Measurements from ENCODE around the gene SETD3.

The SETD3 gene

GRCh38 chr14:99397698-99398097, 83.0 kb downstream of the SETD3 start:
- H3K27ac ChIP-seq: no peak overlapping the region
- no peak for TF ChIP-seq CTCF (conservative IDR thresholded peaks at IDR 0.05)
- no peak for TF ChIP-seq ZFX (IDR thresholded peaks at IDR 0.05)

- TF ChIP-seq ZFX (IDR thresholded peaks at IDR 0.05) (no peak), CTCF (conservative IDR thresholded peaks at IDR 0.05) (no peak)
- H3K27ac ChIP-seq: no peak overlapping the region
These were observed 84.6 kb downstream of the SETD3 start for GRCh38 chr14:99395909-99396530.

- no peak overlapping the region for H3K27ac ChIP-seq
- no peak for TF ChIP-seq ZFX (IDR thresholded peaks at IDR 0.05)
- TF ChIP-seq CTCF (conservative IDR thresholded peaks at IDR 0.05): no peak
These were observed 86.0 kb downstream of the SETD3 start for GRCh38 chr14:99394602-99395156.

- no peak overlapping the region for H3K27ac ChIP-seq
- TF ChIP-seq CTCF (conservative IDR thresholded peaks at IDR 0.05) (peak; percentile 96), ZFX (IDR thresholded peaks at IDR 0.05) (no peak)
These were observed 87.5 kb downstream of the SETD3 start for GRCh38 chr14:99393059-99393655.

- H3K27ac ChIP-seq: no peak overlapping the region
- TF ChIP-seq CTCF (conservative IDR thresholded peaks at IDR 0.05) (no peak), ZFX (IDR thresholded peaks at IDR 0.05) (no peak)
These were observed 89.0 kb downstream of the SETD3 start for GRCh38 chr14:99391671-99392070.

- H3K27ac ChIP-seq: no peak overlapping the region
- peak; percentile 94 for TF ChIP-seq CTCF (conservative IDR thresholded peaks at IDR 0.05)
- no peak for TF ChIP-seq ZFX (IDR thresholded peaks at IDR 0.05)
These were observed 91.4 kb downstream of the SETD3 start for GRCh38 chr14:99389174-99389826.

- no peak for TF ChIP-seq CTCF (conservative IDR thresholded peaks at IDR 0.05)
- TF ChIP-seq ZFX (IDR thresholded peaks at IDR 0.05): no peak
These were observed 92.4 kb downstream of the SETD3 start for GRCh38 chr14:99388286-99388685.

More at GRCh38 chr14:99388286-99388685, 92.4 kb downstream of the SETD3 start:
- no peak overlapping the region for H3K27ac ChIP-seq
